Measurements from ENCODE around the gene LRP8. TPM values are rescaled to one million over a fixed set of nuclear protein-coding genes. Genes with fewer than 3 reads are reported as not detected.

The LRP8 gene
- polyA plus RNA-seq, 1 of the 3 experiments (the other 2 are of a cell fraction) = 19.9 TPM

- Histone ChIP-seq H3K4me1 (ENCODE audit: control insufficient read depth in 1 of 2, insufficient read depth in 2 of 2, low read depth in 1 of 2, low read length in 1 of 2) (peaks cover 0 to 18% of the 10 kb centered on the region in 2 experiments; a peak in 1 of 4 replicates), H4K20me1 (ENCODE audit: insufficient read depth) (no peaks in the 10 kb centered on the region), H3K79me2 (ENCODE audit: insufficient read depth) (no peaks in the 10 kb centered on the region), H3K27ac (ENCODE audit: low read depth in 2 of 2, low read length in 1 of 2) (peak overlapping the region in 1 of 2 experiments; percentile 47; a peak in 2 of 4 replicates), H3F3A (replicated peaks; ENCODE audit: insufficient read depth) (no peaks in the 10 kb centered on the region), H3K9ac (no peak overlapping the region), H3K9me3 (no peaks in the 10 kb centered on the region), H3K4me2 (no peak overlapping the region), H3K9me2 (no peaks in the 10 kb centered on the region), H3K36me3 (replicated peaks in 1 of 2; ENCODE audit: control insufficient read depth in 1 of 2, insufficient read depth in 2 of 2, low read length in 1 of 2) (peaks cover 0 to 13% of the 10 kb centered on the region in 2 experiments), H3K27me3 (ENCODE audit: insufficient read depth) (no peaks in the 10 kb centered on the region), H2AFZ (ENCODE audit: low read depth) (no peak overlapping the region), H3K4me3 (ENCODE audit: low read depth in 2 of 2, low read length in 1 of 2) (no peak overlapping the region)
- TF ChIP-seq SMC3 (IDR thresholded peaks at IDR 0.05; ENCODE audit: low read depth, low read length) = no peak
- no peak for TF ChIP-seq RFX5 (IDR thresholded peaks at IDR 0.05; ENCODE audit: low read length)
- TF ChIP-seq, protein P1, sequence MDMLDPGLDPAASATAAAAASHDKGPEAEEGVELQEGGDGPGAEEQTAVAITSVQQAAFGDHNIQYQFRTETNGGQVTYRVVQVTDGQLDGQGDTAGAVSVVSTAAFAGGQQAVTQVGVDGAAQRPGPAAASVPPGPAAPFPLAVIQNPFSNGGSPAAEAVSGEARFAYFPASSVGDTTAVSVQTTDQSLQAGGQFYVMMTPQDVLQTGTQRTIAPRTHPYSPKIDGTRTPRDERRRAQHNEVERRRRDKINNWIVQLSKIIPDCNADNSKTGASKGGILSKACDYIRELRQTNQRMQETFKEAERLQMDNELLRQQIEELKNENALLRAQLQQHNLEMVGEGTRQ (IDR thresholded peaks at IDR 0.05; ENCODE audit: borderline replicate concordance, low read depth, low read length) = no peak
- CTCF ChIA-PET = interaction anchor here (7.6 to 9.4 kb wide), 2 partner anchors 8 to 107 kb away, joined by 81 to 82 read pairs; no protein-coding TSS in a partner anchor
- POLR2A ChIA-PET = interaction anchor here (0.8 kb wide), 1 partner anchor 30 kb away, joined by 3 read pairs; no protein-coding TSS in a partner anchor
- WGBS (ENCODE audit: low lambda C conversion rate) = 72% methylated on average over 2 of the region's 4 CpGs
- peak; percentile 70 for DNase-seq
Observed at GRCh38 chr1:53286955-53287354, 40.9 kb downstream of the LRP8 start.

GRCh38 chr1:53285969-53286760, 41.7 kb downstream of the LRP8 start:
- Histone ChIP-seq H3K9ac (no peak overlapping the region), H3K9me2 (no peaks in the 10 kb centered on the region), H3K27ac (ENCODE audit: low read depth in 2 of 2, low read length in 1 of 2) (no peak overlapping the region), H3K4me1 (ENCODE audit: control insufficient read depth in 1 of 2, insufficient read depth in 2 of 2, low read depth in 1 of 2, low read length in 1 of 2) (peaks cover 0 to 21% of the 10 kb centered on the region in 2 experiments; a peak in 1 of 4 replicates), H3K4me2 (no peak overlapping the region), H3F3A (replicated peaks; ENCODE audit: insufficient read depth) (no peaks in the 10 kb centered on the region), H3K36me3 (replicated peaks in 1 of 2; ENCODE audit: control insufficient read depth in 1 of 2, insufficient read depth in 2 of 2, low read length in 1 of 2) (peaks cover 0 to 13% of the 10 kb centered on the region in 2 experiments), H3K79me2 (ENCODE audit: insufficient read depth) (no peaks in the 10 kb centered on the region), H2AFZ (ENCODE audit: low read depth) (no peak overlapping the region), H3K9me3 (no peaks in the 10 kb centered on the region), H3K4me3 (ENCODE audit: low read depth in 2 of 2, low read length in 1 of 2) (no peak overlapping the region), H3K27me3 (ENCODE audit: insufficient read depth) (no peaks in the 10 kb centered on the region), H4K20me1 (ENCODE audit: insufficient read depth) (no peaks in the 10 kb centered on the region)
- 92% methylated on average over 8 of the region's 8 CpGs for WGBS (ENCODE audit: low lambda C conversion rate)
- POLR2A ChIA-PET = interaction anchor here (0.8 to 1.0 kb wide), 2 partner anchors 30 to 31 kb away, joined by 3 read pairs; no protein-coding TSS in a partner anchor
- no peak for DNase-seq
- CTCF ChIA-PET = interaction anchor here (7.6 to 9.4 kb wide), 2 partner anchors 7 to 108 kb away, joined by 81 to 82 read pairs; no protein-coding TSS in a partner anchor
- TF ChIP-seq, protein P2, sequence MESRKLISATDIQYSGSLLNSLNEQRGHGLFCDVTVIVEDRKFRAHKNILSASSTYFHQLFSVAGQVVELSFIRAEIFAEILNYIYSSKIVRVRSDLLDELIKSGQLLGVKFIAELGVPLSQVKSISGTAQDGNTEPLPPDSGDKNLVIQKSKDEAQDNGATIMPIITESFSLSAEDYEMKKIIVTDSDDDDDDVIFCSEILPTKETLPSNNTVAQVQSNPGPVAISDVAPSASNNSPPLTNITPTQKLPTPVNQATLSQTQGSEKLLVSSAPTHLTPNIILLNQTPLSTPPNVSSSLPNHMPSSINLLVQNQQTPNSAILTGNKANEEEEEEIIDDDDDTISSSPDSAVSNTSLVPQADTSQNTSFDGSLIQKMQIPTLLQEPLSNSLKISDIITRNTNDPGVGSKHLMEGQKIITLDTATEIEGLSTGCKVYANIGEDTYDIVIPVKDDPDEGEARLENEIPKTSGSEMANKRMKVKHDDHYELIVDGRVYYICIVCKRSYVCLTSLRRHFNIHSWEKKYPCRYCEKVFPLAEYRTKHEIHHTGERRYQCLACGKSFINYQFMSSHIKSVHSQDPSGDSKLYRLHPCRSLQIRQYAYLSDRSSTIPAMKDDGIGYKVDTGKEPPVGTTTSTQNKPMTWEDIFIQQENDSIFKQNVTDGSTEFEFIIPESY (IDR thresholded peaks at IDR 0.05; ENCODE audit: borderline replicate concordance, low read depth) = no peak
- TF ChIP-seq, protein P3, sequence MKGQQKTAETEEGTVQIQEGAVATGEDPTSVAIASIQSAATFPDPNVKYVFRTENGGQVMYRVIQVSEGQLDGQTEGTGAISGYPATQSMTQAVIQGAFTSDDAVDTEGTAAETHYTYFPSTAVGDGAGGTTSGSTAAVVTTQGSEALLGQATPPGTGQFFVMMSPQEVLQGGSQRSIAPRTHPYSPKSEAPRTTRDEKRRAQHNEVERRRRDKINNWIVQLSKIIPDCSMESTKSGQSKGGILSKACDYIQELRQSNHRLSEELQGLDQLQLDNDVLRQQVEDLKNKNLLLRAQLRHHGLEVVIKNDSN (IDR thresholded peaks at IDR 0.05; ENCODE audit: borderline replicate concordance, low read depth) = no peak
- TF ChIP-seq MXI1 (IDR thresholded peaks at IDR 0.05; ENCODE audit: low read depth, low read length) (no peak), NFIC (IDR thresholded peaks at IDR 0.05; ENCODE audit: borderline replicate concordance) (no peak), CTCF (IDR thresholded peaks at IDR 0.05) (no peak), FOXM1 (IDR thresholded peaks at IDR 0.05; ENCODE audit: low read depth) (no peak), SIN3A (IDR thresholded peaks at IDR 0.05; ENCODE audit: borderline replicate concordance, low read depth, low read length) (no peak), RAD21 (IDR thresholded peaks at IDR 0.05; ENCODE audit: low read length) (no peak), FOXJ3 (CRISPR knock-in tag; IDR thresholded peaks at IDR 0.05) (no peak), REST (IDR thresholded peaks at IDR 0.05; ENCODE audit: low read depth, low read length) (no peak), ELF1 (IDR thresholded peaks at IDR 0.05) (no peak), RXRA (IDR thresholded peaks at IDR 0.05; ENCODE audit: borderline replicate concordance, low read depth) (no peak)

Data from SK-N-SH (cell line).